Activated naive CD4-positive, alpha-beta T cell treated with anti-CD3 and anti-CD28 coated beads, Interleukin-2, amount 50 U/mL, for 24 hours (primary cell): ENCODE measurements around the gene HS3ST1.
"Not testable (repeated sequence)": the region's sequence is repeated elsewhere in the genome, so short reads cannot be mapped to it uniquely, and the experiment has no call there.

Experiments used
- H3K27ac Mint-ChIP-seq: one replicate; pipeline ENCODE4 v1.8.0; 2021; ENCODE audit warnings: mild to moderate bottlenecking, mixed read lengths
- H3K27me3 Mint-ChIP-seq: one replicate; pipeline ENCODE4 v1.8.0; 2021; ENCODE audit warnings: mixed read lengths
- H3K36me3 Mint-ChIP-seq: one replicate; pipeline ENCODE4 v1.8.0; 2021; ENCODE audit warnings: mixed read lengths
- H3K4me1 Mint-ChIP-seq: one replicate; pipeline ENCODE4 v1.8.0; 2021; ENCODE audit warnings: mixed read lengths
- H3K4me3 Mint-ChIP-seq: one replicate; pipeline ENCODE4 v1.8.0; 2021; ENCODE audit warnings: mild to moderate bottlenecking, mixed read lengths
- H3K9me3 Mint-ChIP-seq: one replicate; pipeline ENCODE4 v1.8.0; 2021; ENCODE audit warnings: mixed read lengths

Gene HS3ST1

DNA sequence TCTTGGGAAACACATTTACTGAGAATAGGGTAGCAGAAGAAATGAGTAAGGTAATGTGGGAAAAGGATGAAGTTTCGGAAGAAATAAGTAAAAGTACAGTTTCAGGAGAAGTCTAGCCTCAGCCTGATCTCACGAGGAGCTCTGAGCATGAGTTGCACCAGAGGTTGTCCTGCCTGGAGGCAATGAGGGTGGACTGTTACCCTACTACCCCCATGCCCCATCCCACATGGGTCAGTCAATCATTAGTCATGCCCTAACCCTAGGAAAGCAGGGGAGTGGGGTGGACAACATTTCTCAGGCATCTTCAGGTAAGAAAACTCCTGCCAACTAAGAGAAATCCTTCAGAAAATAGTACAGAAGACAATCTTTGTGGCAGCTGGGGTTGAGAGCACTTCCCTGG lies 35.1 kb downstream of the HS3ST1 start:
- Mint-ChIP-seq H3K9me3 (no peaks in the 10 kb centered on the region), H3K27me3 (no peaks in the 10 kb centered on the region), H3K4me3 (no peak overlapping the region), H3K27ac (no peak overlapping the region), H3K4me1 (no peaks in the 10 kb centered on the region), H3K36me3 (no peaks in the 10 kb centered on the region)

DNA sequence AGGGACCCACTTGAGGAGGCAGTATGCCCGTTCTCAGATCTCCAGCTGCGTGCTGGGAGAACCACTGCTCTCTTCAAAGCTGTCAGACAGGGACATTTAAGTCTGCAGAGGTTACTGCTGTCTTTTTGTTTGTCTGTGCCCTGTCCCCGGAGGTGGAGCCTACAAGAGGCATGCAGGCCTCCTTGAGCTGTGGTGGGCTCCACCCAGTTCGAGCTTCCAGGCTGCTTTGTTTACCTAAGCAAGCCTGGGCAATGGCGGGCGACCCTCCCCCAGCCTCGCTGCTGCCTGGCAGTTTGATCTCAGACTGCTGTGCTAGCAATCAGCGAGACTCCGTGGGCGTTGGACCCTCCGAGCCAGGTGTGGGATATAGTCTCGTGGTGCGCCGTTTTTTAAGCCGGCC lies 44.6 kb downstream of the HS3ST1 start:
- H3K4me1 Mint-ChIP-seq, H3K9me3 Mint-ChIP-seq, H3K27me3 Mint-ChIP-seq, H3K36me3 Mint-ChIP-seq, H3K27ac Mint-ChIP-seq, H3K4me3 Mint-ChIP-seq: not testable (repeated sequence)

DNA sequence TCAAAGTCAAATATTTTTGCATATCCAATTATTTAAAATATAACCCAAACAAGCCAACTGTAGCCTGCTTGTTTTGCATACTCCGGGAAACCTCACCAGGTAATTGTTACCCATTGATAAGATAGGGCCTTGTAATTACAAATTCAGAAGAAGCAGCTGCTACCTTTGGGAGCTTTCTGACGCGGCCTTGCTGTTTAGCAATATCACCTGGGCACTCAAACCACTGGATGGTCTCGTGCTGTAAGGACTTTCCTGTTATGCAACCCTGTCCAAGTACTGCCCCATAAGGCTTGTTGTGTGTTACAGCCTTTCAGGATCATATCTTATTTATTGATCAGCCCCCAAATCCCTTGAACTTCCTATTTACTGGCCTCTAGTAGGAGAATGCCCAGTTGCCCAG lies 52.1 kb downstream of the HS3ST1 start:
- Mint-ChIP-seq H3K36me3 (no peaks in the 10 kb centered on the region), H3K27ac (no peak overlapping the region), H3K9me3 (peaks cover 4% of the 10 kb centered on the region), H3K4me3 (no peak overlapping the region), H3K27me3 (no peaks in the 10 kb centered on the region), H3K4me1 (no peaks in the 10 kb centered on the region)

DNA sequence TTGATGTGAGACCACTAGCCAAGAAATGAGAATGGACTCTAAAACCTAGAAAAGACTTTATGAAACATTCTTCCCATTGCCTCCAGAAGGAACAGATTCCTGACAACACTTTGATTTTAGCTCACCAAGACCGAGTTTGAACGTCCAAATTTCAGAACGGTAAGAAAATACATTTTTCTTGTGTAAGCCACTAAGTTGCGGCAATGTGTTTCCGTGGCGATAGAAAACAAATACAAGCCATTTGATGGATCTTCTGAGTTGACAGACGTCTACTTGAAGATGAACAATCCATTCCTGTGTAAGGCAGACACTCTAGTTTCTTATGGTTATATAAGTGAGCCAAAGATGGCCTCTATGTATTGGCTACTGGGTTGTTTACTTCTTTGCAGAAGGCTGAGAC lies 52.5 kb downstream of the HS3ST1 start:
- H3K36me3 Mint-ChIP-seq: no peaks in the 10 kb centered on the region
- no peak overlapping the region for H3K4me3 Mint-ChIP-seq
- H3K27me3 Mint-ChIP-seq: no peaks in the 10 kb centered on the region
- no peak overlapping the region for H3K27ac Mint-ChIP-seq
- no peaks in the 10 kb centered on the region for H3K4me1 Mint-ChIP-seq
- H3K9me3 Mint-ChIP-seq: peaks cover 4% of the 10 kb centered on the region

DNA sequence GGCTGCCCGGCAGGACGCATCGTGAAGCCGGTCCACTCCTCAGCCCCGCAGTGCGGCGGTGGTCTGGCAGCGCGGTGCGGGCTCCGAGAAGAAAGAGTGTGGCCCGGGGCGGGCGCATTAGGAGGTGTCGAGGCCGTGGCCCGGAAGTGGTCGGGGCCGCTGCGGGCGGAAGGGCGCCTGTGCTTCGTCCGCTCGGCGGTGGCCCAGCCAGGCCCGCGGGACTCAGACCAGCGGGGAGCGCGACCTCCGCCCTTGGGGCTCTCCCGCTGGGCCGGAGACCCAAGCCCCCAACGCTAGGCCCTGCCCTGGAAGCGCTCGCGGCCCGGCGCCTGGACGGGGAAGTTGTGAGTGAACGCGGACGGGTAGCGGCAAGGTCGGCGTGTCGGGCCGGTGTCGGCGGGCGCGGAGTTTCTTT lies 60.0 kb downstream of the HS3ST1 start:
- Mint-ChIP-seq H3K27ac (no peak overlapping the region), H3K4me3 (no peak overlapping the region), H3K9me3 (no peaks in the 10 kb centered on the region), H3K27me3 (peaks cover 13% of the 10 kb centered on the region), H3K36me3 (no peaks in the 10 kb centered on the region), H3K4me1 (no peaks in the 10 kb centered on the region)

DNA sequence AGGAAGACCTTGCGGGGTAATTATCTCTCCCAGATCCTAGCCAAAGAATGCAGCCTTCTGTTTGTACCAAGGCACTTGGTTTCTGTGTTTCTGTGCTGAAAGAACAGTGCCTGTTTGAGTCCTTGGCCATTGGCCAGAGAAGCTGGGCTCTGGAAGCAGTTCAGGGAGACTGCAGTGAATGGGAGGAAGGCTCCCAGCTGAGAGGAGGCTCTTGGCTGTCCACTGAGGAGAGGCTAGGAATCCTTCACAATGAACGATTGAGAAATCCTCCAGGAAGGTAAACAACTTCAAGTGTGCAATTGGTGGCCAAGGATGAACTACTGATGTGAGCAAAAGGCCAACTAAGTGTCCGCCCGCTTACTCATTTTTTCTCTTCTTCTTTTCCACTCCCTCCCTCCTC lies 61.3 kb downstream of the HS3ST1 start:
- H3K27me3 Mint-ChIP-seq: peaks cover 13% of the 10 kb centered on the region
- no peaks in the 10 kb centered on the region for H3K36me3 Mint-ChIP-seq
- H3K27ac Mint-ChIP-seq: no peak overlapping the region
- H3K4me3 Mint-ChIP-seq: no peak overlapping the region
- H3K9me3 Mint-ChIP-seq: no peaks in the 10 kb centered on the region
- H3K4me1 Mint-ChIP-seq: no peaks in the 10 kb centered on the region

DNA sequence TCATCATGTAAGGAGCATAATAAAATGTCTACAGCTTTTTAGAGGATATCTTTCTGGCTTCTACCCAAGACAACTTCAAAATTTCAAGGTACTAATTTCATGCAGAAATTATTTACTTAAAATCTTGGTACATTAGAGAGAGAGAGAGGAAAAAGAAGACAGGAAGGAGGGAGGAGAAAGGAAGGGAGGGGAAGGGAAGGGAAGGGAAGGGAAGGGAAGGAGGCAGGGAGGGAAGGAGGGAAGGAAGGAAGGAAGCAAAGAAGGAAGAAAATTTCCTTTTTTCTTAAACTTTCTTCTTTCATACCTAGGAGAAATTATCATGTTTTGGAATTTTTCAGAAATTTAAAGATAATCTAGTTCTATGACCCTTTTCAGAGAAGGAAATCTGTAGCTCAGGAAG lies 61.8 kb downstream of the HS3ST1 start:
- no peaks in the 10 kb centered on the region for H3K9me3 Mint-ChIP-seq
- H3K27me3 Mint-ChIP-seq: peaks cover 13% of the 10 kb centered on the region
- no peaks in the 10 kb centered on the region for H3K4me1 Mint-ChIP-seq
- no peaks in the 10 kb centered on the region for H3K36me3 Mint-ChIP-seq
- no peak overlapping the region for H3K4me3 Mint-ChIP-seq
- no peak overlapping the region for H3K27ac Mint-ChIP-seq

DNA sequence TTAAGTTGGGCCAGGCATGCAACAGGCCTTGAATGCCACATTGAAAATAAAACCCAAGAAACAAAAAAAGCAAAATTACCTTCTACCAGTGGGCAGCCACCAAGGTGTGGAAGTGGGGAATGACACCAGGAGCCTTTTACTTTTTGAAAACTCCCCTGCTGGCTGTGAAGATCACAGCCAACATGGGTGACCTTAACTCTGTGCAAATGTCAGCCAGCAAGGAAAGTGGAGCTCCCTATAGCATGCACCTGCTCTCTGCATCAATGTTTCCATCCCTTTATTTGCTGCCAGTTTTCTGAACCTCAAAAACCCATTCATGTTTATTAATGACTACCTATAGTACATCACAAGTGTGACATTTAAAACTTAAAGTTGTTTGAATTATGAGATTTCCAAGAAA lies 63.7 kb downstream of the HS3ST1 start:
- Mint-ChIP-seq H3K27me3 (peaks cover 15% of the 10 kb centered on the region), H3K36me3 (no peaks in the 10 kb centered on the region), H3K4me3 (no peak overlapping the region), H3K27ac (no peak overlapping the region), H3K4me1 (no peaks in the 10 kb centered on the region), H3K9me3 (no peaks in the 10 kb centered on the region)

DNA sequence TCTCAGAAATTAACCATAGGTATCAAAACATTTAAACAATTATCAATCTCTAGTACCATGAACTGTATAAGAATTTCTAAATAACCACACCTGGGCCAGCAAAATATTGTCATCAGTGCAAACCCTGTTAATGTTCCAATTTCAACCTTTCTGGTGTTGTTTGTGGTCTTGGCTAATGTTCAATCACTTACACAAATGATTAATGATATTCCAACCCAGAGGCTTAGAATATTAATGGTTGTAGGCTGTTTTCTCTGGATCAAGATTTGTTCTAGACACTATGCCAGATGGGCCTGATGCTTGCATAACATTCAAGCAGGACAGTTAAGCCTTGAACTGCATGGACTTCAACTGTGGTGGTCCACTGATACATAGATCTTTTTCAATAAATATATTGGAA lies 69.1 kb downstream of the HS3ST1 start:
- H3K27me3 Mint-ChIP-seq: peaks cover 14% of the 10 kb centered on the region
- no peaks in the 10 kb centered on the region for H3K36me3 Mint-ChIP-seq
- H3K27ac Mint-ChIP-seq: no peak overlapping the region
- H3K4me1 Mint-ChIP-seq: no peaks in the 10 kb centered on the region
- peaks cover 4% of the 10 kb centered on the region for H3K9me3 Mint-ChIP-seq
- no peak overlapping the region for H3K4me3 Mint-ChIP-seq

DNA sequence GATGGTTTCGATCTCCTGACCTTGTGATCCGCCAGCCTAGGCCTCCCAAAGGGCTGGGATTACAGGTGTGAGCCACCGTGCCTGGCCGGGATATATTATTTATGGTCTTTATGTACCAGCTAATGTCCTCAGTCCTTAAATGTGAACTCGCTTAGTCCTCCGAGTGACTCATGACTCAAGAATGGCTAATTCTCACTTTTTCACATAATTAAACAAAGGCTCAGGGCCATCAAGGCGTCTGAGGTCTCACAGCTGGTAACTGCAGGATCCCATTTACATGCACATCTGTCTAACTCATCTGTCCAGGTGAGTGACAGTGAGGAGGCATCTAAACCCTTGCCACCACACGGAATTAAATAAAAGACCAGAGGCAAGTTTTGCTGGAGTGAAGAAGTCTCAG lies 73.5 kb downstream of the HS3ST1 start:
- Mint-ChIP-seq H3K4me1 (no peaks in the 10 kb centered on the region), H3K36me3 (no peaks in the 10 kb centered on the region), H3K4me3 (no peak overlapping the region)

DNA sequence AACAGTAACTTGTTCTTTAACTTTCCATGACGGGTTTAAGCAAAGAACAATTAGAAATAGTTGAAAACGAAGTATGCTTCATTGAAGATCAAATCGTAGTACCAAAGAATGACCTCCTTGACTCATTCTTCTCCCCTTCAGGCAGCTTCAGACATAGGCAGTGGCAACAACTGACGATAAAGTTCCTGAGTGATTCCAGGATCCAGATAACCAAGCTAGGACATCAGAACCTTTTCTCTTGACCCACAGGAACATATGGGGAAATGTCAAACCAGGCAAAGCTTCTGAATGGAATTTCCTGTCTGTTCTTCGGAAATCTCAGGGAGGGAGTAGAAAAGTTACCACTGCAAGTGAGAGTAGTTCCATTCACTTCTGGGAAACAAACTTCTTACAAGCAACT lies 74.2 kb downstream of the HS3ST1 start:
- H3K36me3 Mint-ChIP-seq: no peaks in the 10 kb centered on the region
- H3K27me3 Mint-ChIP-seq: peaks cover 7% of the 10 kb centered on the region
- H3K9me3 Mint-ChIP-seq: peaks cover 4% of the 10 kb centered on the region
- H3K27ac Mint-ChIP-seq: no peak overlapping the region
- H3K4me3 Mint-ChIP-seq: no peak overlapping the region
- no peaks in the 10 kb centered on the region for H3K4me1 Mint-ChIP-seq

More for the DNA sequence above, 73.5 kb downstream of the HS3ST1 start:
- Mint-ChIP-seq H3K9me3 (peaks cover 4% of the 10 kb centered on the region), H3K27me3 (peaks cover 8% of the 10 kb centered on the region), H3K27ac (no peak overlapping the region)

DNA sequence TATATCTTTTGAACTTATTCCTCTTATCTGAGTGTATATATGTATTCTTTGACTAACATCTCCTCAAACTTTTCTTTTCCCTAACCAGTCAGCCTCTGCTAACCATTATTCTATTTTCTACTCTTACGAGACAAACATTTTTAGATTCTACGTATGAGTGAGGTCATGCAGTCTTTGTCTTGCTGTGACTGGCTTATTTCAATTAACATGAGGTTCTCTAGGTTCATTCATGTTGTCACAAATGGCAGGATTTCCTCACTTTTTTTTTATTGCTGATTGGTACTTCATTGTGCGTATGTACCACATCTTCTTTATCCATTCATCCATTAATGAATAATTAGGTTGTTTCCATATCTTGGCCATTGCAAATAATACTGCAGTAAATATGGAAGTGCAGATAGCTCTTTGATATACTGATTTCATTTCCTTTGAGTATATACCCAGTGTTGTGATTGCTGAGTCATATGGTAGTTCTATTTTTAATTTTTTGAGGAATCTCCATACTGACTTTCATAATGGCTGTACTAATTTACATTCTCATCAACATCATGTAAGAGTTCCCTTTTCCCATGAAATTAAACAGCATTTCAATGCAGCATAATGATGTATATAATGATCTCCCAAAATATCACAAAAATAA lies 80.1 kb downstream of the HS3ST1 start:
- H3K4me3 Mint-ChIP-seq: no peak overlapping the region
- H3K9me3 Mint-ChIP-seq: no peaks in the 10 kb centered on the region
- no peak overlapping the region for H3K27ac Mint-ChIP-seq
- H3K4me1 Mint-ChIP-seq: no peaks in the 10 kb centered on the region
- H3K27me3 Mint-ChIP-seq: peaks cover 2% of the 10 kb centered on the region
- H3K36me3 Mint-ChIP-seq: no peaks in the 10 kb centered on the region

DNA sequence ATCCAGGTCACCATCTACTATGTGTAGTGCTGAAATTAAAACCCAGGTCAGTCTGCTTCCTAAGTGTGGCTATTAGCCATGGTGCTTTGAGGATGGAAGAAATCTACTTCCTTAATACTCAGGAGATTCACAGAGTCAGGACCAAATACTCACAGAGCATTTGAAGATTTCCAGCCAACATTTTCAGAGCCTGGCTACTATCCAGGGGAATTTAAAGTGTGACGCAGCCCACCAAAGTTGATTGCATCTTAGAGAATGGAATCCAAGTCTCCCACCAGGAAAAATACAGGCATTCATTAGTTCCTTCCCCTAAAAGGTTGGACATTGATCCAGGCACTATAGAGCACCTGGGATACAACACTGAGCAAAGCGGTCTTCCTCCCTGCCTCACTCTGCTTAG lies 83.8 kb downstream of the HS3ST1 start:
- Mint-ChIP-seq H3K27ac (no peak overlapping the region), H3K4me1 (no peaks in the 10 kb centered on the region), H3K4me3 (no peak overlapping the region), H3K27me3 (peaks cover 4% of the 10 kb centered on the region), H3K9me3 (no peaks in the 10 kb centered on the region), H3K36me3 (no peaks in the 10 kb centered on the region)

DNA sequence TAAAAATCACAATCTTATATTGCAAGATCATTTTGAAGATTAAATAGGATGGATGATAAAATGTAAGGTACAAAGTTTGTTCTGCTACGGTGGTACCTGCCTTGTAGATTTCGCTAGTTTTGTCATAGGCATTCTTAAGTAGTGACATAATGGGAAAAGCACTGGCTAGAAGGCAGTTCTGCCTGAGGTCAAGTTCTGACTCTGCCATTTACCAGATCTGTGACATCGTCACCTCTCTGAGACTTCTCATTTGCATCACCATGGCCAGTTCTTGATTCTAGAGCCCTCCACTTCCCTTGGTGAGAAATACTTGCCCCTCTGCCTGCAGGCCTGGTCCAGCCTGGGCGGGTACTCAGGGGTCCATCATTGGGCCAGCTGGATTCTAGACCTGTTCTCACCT lies 85.2 kb downstream of the HS3ST1 start:
- no peak overlapping the region for H3K27ac Mint-ChIP-seq
- no peaks in the 10 kb centered on the region for H3K9me3 Mint-ChIP-seq
- no peak overlapping the region for H3K4me3 Mint-ChIP-seq

More for the DNA sequence above, 85.2 kb downstream of the HS3ST1 start:
- H3K36me3 Mint-ChIP-seq: no peaks in the 10 kb centered on the region
- H3K4me1 Mint-ChIP-seq: no peaks in the 10 kb centered on the region
- H3K27me3 Mint-ChIP-seq: peaks cover 4% of the 10 kb centered on the region
